IPS-11a (cell line): ENCODE measurements around the gene AXDND1.

Experiments
- H3K4me3 ChIP-seq: one replicate; pipeline ENCODE4 v1.5.1; 2013; ENCODE audit warnings: low read depth, low read length, control low read depth

Gene AXDND1

GRCh38 chr1:179550746-179551682 is 185.2 kb downstream of the AXDND1 start:
- no peak overlapping the region for H3K4me3 ChIP-seq

GRCh38 chr1:179554427-179554826 is 188.7 kb downstream of the AXDND1 start:
- H3K4me3 ChIP-seq = no peak overlapping the region

GRCh38 chr1:179558078-179558477 is 192.3 kb downstream of the AXDND1 start:
- no peak overlapping the region for H3K4me3 ChIP-seq

GRCh38 chr1:179575497-179576314 is 209.9 kb downstream of the AXDND1 start, which contains the start of gene NPHS2:
Gene NPHS2 (minus strand): TSS chr1:179575948. CDS start chr1:179575864, 84 bp downstream.
- H3K4me3 ChIP-seq = peak within 1 kb of the TSS; percentile 28

- no peak overlapping the region for H3K4me3 ChIP-seq
Measured at GRCh38 chr1:179576509-179576908, 210.7 kb downstream of the AXDND1 start.

- H3K4me3 ChIP-seq = no peak overlapping the region
Measured at GRCh38 chr1:179583771-179584320, 218.1 kb downstream of the AXDND1 start.

- H3K4me3 ChIP-seq = no peak overlapping the region
Measured at GRCh38 chr1:179586107-179586823, 220.5 kb downstream of the AXDND1 start.

- no peak overlapping the region for H3K4me3 ChIP-seq
Measured at GRCh38 chr1:179587336-179587735, 221.6 kb downstream of the AXDND1 start.

GRCh38 chr1:179588425-179589024 is 222.8 kb downstream of the AXDND1 start:
- H3K4me3 ChIP-seq = no peak overlapping the region

- H3K4me3 ChIP-seq = no peak overlapping the region
Measured at GRCh38 chr1:179589509-179589908, 223.7 kb downstream of the AXDND1 start.

GRCh38 chr1:179590671-179591070 is 224.9 kb downstream of the AXDND1 start:
- H3K4me3 ChIP-seq = no peak overlapping the region

GRCh38 chr1:179591253-179591591 is 225.5 kb downstream of the AXDND1 start:
- no peak overlapping the region for H3K4me3 ChIP-seq

- no peak within 1 kb of the TSS for H3K4me3 ChIP-seq
Measured at GRCh38 chr1:179591592-179592580, 226.1 kb downstream of the AXDND1 start, which contains the start of gene TDRD5. Gene TDRD5 (plus strand): TSS chr1:179591832. CDS start chr1:179592616, 784 bp downstream.

GRCh38 chr1:179598631-179599030 is 232.9 kb downstream of the AXDND1 start:
- H3K4me3 ChIP-seq = no peak overlapping the region

- H3K4me3 ChIP-seq = no peak overlapping the region
Measured at GRCh38 chr1:179599623-179600249, 234.0 kb downstream of the AXDND1 start.

- no peak overlapping the region for H3K4me3 ChIP-seq
Measured at GRCh38 chr1:179601093-179601492, 235.3 kb downstream of the AXDND1 start.
